Natural killer cell (primary cell): ENCODE data around the gene TPST1. TPM values are rescaled to one million over a fixed set of nuclear protein-coding genes. Genes with fewer than 3 reads are reported as not detected.
A peak's percentile ranks its signal among the peaks of the same experiment; 100 is the strongest.
"Not testable (repeated sequence)": the region's sequence is repeated elsewhere in the genome, so short reads cannot be mapped to it uniquely, and the experiment has no call there.

Experiments used
- ATAC-seq, 3 donors: fragments of 150-1000 bp in 2 of 3; fragments of 200-7000 bp in 1 of 3; cut with Tn5 transposase; 1 replicate in 1 of 3; 2 replicates in 2 of 3; pipeline ENCODE4 v1.10.0; 2021; ENCODE audit warnings: mild to moderate bottlenecking in 2 of 3, moderate library complexity in 2 of 3
- DNase-seq, 2 donors: peaks; one replicate each; pipeline versions ENCODE4 v3.0.0 to v3.0.0-alpha.2; 2013 to 2021; ENCODE audit warnings: mixed read lengths in 1 of 2
- H3K27ac ChIP-seq: one replicate; pipeline ENCODE4 v1.5.1; 2013; ENCODE audit warnings: mild to moderate bottlenecking, low read length
- H3K27me3 ChIP-seq: one replicate; pipeline ENCODE4 v1.6.1; 2013; ENCODE audit warnings: low read length; ENCODE audit not compliant: control insufficient read depth, insufficient read depth
- H3K36me3 ChIP-seq: one replicate; pipeline ENCODE4 v1.6.1; 2013; ENCODE audit warnings: low read length; ENCODE audit not compliant: control insufficient read depth, insufficient read depth
- H3K4me1 ChIP-seq: one replicate; pipeline ENCODE4 v1.6.1; 2013; ENCODE audit warnings: low read length; ENCODE audit not compliant: control insufficient read depth, insufficient read depth
- H3K4me3 ChIP-seq: one replicate; pipeline ENCODE4 v1.5.1; 2013; ENCODE audit warnings: low read length
- H3K9me3 ChIP-seq: one replicate; pipeline ENCODE4 v1.6.1; 2013; ENCODE audit warnings: low read length; ENCODE audit not compliant: control insufficient read depth, insufficient read depth
- H3K27ac Mint-ChIP-seq, 2 donors: one replicate each; pipeline ENCODE4 v1.8.0; 2022; ENCODE audit warnings: mild to moderate bottlenecking in 2 of 2, mixed read lengths in 2 of 2, moderate library complexity in 1 of 2
- H3K27me3 Mint-ChIP-seq, 2 donors: one replicate each; pipeline ENCODE4 v1.8.0; 2022; ENCODE audit warnings: low read depth in 2 of 2, mixed read lengths in 2 of 2
- H3K36me3 Mint-ChIP-seq: one replicate; pipeline ENCODE4 v1.8.0; 2022; ENCODE audit warnings: mixed read lengths
- H3K4me1 Mint-ChIP-seq, 2 donors: one replicate each; pipeline ENCODE4 v1.8.0; 2022; ENCODE audit warnings: mixed read lengths in 2 of 2
- H3K4me3 Mint-ChIP-seq: one replicate; pipeline ENCODE4 v1.8.0; 2022; ENCODE audit warnings: mild to moderate bottlenecking, moderate library complexity, mixed read lengths
- H3K9me3 Mint-ChIP-seq, 2 donors: one replicate each; pipeline ENCODE4 v1.8.0; 2022; ENCODE audit warnings: mixed read lengths in 2 of 2
- WGBS: methylation state at CpG from one replicate; pipeline ENCODE4 v1.1.7; 2013; ENCODE audit warnings: missing lambda C conversion rate; ENCODE audit not compliant: insufficient coverage; 5-methylcytosine and 5-hydroxymethylcytosine counted together
- intact Hi-C: fragments of 100-400 bp; cut with micrococcal nuclease; formaldehyde crosslinking; loops from one replicate; pipeline ENCODE4 v1.14.2; 2022
- total RNA-seq, 4 donors: library from RNA; stranded (reverse); fragments of 120-200 nt in 1 of 4; gene quantifications; one replicate each; pipeline versions ENCODE4 v1.2.3 to v1.2.4, GENCODE V29; 2013 to 2022
- TF ChIP-seq, protein P1 (sequence below): fragments of 200-600 bp; IDR thresholded peaks from one replicate; pipeline ENCODE4 v1.8.0; 2022; ENCODE audit warnings: antibody characterized with exemption

The TPST1 gene
- 10 to 100 TPM; 10.4 to 17.3 (median 14.3) TPM for total RNA-seq
- 15.1 TPM for total RNA-seq (2013)

- H3K4me1 Mint-ChIP-seq, result peaks cover 27% of the 10 kb centered on the region in 2 donors
- no peaks in the 10 kb centered on the region for H3K36me3 Mint-ChIP-seq
- H3K27ac ChIP-seq, result peak within 1 kb of the TSS; percentile 46
- WGBS, result under 1% methylated on average over 90 of the region's 90 CpGs
- H3K9me3 ChIP-seq, result no peaks in the 10 kb centered on the region
- H3K4me1 ChIP-seq, result peaks cover 16% of the 10 kb centered on the region
- peak within 1 kb of the TSS; percentile 84 for H3K27ac Mint-ChIP-seq
- no peaks in the 10 kb centered on the region for H3K9me3 Mint-ChIP-seq
- peak within 1 kb of the TSS; percentile 59 for H3K4me3 ChIP-seq
- TF ChIP-seq, protein P1, sequence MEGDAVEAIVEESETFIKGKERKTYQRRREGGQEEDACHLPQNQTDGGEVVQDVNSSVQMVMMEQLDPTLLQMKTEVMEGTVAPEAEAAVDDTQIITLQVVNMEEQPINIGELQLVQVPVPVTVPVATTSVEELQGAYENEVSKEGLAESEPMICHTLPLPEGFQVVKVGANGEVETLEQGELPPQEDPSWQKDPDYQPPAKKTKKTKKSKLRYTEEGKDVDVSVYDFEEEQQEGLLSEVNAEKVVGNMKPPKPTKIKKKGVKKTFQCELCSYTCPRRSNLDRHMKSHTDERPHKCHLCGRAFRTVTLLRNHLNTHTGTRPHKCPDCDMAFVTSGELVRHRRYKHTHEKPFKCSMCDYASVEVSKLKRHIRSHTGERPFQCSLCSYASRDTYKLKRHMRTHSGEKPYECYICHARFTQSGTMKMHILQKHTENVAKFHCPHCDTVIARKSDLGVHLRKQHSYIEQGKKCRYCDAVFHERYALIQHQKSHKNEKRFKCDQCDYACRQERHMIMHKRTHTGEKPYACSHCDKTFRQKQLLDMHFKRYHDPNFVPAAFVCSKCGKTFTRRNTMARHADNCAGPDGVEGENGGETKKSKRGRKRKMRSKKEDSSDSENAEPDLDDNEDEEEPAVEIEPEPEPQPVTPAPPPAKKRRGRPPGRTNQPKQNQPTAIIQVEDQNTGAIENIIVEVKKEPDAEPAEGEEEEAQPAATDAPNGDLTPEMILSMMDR, result peak; percentile 55
- peak within 1 kb of the TSS; percentile 96 for H3K4me3 Mint-ChIP-seq
- peak; percentile 88 for DNase-seq
- no peaks in the 10 kb centered on the region for H3K36me3 ChIP-seq
- intact Hi-C loops, result loop anchor here (5.0 to 10.0 kb wide), 3 partner anchors 90 to 173 kb away; partner anchors contain the start of genes ASL and CRCP
- peaks cover 0 to 2% of the 10 kb centered on the region in 2 donors for H3K27me3 Mint-ChIP-seq
- ATAC-seq, result peak; percentile 88 to 92 (median 90)
- H3K27me3 ChIP-seq, result peaks cover 2% of the 10 kb centered on the region
Measured at GRCh38 chr7:66204822-66205740, at the start of gene TPST1. Gene TPST1 (plus strand): TSS chr7:66205334. CDS start chr7:66240426, 35,092 bp downstream.

DNA sequence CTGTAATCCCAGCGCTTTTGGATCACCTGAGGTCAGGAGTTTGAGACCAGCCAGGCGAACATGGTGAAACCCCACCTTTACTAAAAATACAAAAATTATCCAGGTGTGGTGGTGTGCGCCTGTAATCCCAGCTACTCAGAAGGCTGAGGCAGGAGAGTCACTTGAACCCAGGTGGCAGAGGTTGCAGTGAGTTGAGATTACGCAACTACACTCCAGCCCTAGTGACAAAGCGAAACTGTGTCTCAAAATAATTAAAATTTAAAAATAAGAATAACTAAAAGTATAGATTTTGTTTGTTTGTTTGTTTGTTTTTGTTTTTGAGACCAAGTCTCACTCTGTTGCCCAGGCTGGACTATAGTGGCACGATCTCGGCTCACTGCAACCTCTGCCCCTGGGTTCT is 49.1 kb upstream of the TPST1 start:
- H3K4me1 Mint-ChIP-seq, DNase-seq, H3K36me3 Mint-ChIP-seq, H3K4me3 ChIP-seq, intact Hi-C loops, H3K4me1 ChIP-seq, H3K27me3 ChIP-seq, H3K27ac ChIP-seq, H3K9me3 Mint-ChIP-seq, H3K27ac Mint-ChIP-seq, H3K27me3 Mint-ChIP-seq, H3K4me3 Mint-ChIP-seq, H3K9me3 ChIP-seq, ATAC-seq: not testable (repeated sequence)
- WGBS, result 94% methylated on average over 5 of the region's 7 CpGs
- peaks cover 25% of the 10 kb centered on the region for H3K36me3 ChIP-seq

DNA sequence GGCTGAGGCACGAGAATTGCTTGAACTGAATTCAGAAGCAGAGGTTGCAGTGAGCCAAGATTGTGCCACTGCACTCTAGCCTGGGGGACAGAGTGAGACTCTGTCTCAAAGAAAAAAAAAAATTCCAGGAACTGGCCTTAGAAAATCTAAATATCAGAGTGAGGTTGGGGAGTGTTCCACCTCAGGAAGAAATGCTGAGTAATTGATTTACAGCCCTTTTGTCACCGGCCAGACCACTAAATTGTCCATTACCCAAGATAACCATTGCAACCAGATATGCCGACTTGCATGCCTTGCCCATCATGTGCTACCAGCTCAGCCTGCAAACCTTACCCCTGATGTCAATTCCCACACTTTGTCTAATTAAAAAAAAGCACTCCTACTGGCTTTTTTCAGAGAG is 48.1 kb upstream of the TPST1 start:
- Histone ChIP-seq H3K4me1 (no peaks in the 10 kb centered on the region), H3K27ac (no peak overlapping the region), H3K36me3 (peaks cover 22% of the 10 kb centered on the region), H3K27me3 (no peaks in the 10 kb centered on the region), H3K9me3 (no peaks in the 10 kb centered on the region), H3K4me3 (no peak overlapping the region)
- H3K36me3 Mint-ChIP-seq, result no peaks in the 10 kb centered on the region
- 66% methylated on average over 3 of the region's 3 CpGs for WGBS
- no peak overlapping the region for H3K27ac Mint-ChIP-seq
- DNase-seq (no peak), ATAC-seq (no peak)
- intact Hi-C loops, result no loop called here
- TF ChIP-seq, protein P1, result no peak
- no peak overlapping the region for H3K4me3 Mint-ChIP-seq
- H3K9me3 Mint-ChIP-seq, result no peaks in the 10 kb centered on the region
- no peaks in the 10 kb centered on the region for H3K27me3 Mint-ChIP-seq
- H3K4me1 Mint-ChIP-seq, result peaks cover 3 to 4% of the 10 kb centered on the region in 2 donors

- no peaks in the 10 kb centered on the region for H3K27me3 ChIP-seq
Measured at GRCh38 chr7:66162622-66163021, 42.5 kb upstream of the TPST1 start.

More at GRCh38 chr7:66162622-66163021, 42.5 kb upstream of the TPST1 start:
- 86% methylated on average over 4 of the region's 4 CpGs for WGBS
- no peak for ATAC-seq
- Histone ChIP-seq H3K9me3 (no peaks in the 10 kb centered on the region), H3K27ac (no peak overlapping the region), H3K4me3 (no peak overlapping the region), H3K36me3 (no peaks in the 10 kb centered on the region), H3K4me1 (no peaks in the 10 kb centered on the region)
- H3K36me3 Mint-ChIP-seq, result no peaks in the 10 kb centered on the region
- no peaks in the 10 kb centered on the region for H3K27me3 Mint-ChIP-seq
- H3K27ac Mint-ChIP-seq, result no peak overlapping the region
- DNase-seq, result no peak
- no peak overlapping the region for H3K4me3 Mint-ChIP-seq
- H3K4me1 Mint-ChIP-seq, result no peaks in the 10 kb centered on the region
- TF ChIP-seq, protein P1, result no peak
- H3K9me3 Mint-ChIP-seq, result no peaks in the 10 kb centered on the region
- intact Hi-C loops, result no loop called here
